Measurements from ENCODE around the gene MRRF.

The MRRF gene, protein sequence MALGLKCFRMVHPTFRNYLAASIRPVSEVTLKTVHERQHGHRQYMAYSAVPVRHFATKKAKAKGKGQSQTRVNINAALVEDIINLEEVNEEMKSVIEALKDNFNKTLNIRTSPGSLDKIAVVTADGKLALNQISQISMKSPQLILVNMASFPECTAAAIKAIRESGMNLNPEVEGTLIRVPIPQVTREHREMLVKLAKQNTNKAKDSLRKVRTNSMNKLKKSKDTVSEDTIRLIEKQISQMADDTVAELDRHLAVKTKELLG

DNA sequence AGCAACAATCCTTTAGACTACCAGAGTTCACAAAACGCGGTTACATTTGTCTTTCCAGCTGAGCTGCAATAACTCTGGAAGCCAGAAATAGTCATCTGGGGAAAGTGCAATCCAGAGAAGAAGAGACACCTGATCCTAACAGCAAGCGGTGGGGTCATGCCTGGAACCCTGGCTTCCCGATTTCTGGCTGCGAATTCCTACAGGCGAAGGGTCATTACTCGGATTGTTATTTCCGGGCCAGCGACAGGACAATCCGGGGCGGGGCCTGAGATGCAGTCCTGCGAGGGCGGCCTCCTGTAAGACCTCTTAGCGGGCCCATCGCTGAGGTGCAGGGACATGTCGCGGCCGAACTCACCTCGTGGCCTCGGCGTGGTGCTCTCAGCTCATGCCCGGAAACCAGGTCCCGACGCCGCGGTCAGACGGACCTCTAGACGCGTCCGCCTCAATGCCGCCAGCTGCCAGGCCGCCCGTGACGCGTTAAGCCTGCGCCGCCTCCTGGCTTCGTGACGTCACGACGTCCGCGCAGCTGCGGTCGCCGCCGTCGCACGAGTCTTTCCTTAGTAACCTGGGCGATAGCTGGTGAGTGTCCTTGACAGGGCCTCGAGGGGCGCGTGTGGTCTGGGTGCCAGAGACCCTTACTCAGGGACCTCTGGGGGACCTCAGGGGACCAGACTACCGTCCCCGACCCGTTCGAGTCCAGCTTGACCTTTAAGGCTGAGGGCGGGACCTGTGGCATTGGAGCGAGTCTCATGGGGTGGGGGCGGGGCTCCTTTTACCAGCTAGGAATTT lies at the start of gene MRRF, which contains the start of gene RBM18:
MRRF (plus strand) TSS at position 523 of the 789 bp plus-strand sequence. CDS start 6,010 bp downstream, outside the sequence.
RBM18 (minus strand) TSS at position 481 of the 789 bp plus-strand sequence. CDS start 3,348 bp downstream, outside the sequence.
- peak; percentile 93 for DNase-seq

DNA sequence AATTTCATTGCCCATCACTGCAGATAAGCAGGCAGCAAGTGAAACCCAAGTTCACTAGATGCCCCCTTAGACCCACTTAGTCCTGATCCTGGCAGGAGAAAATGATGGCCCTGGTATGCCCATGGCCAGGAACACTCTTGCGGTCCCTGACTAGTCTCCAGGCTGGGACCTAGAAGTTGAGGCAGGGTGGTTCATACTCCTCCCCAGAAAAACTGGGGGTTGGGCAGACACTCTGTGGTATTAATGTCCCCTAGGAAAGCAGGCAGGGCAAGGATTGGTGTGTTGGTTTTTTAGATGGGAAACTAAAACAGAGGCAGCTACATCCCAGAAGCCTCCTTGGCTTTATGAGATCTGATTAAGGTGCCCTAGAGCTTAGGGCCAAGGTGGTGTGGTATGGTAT lies 49.0 kb upstream of the MRRF start:
- DNase-seq, result no peak

DNA sequence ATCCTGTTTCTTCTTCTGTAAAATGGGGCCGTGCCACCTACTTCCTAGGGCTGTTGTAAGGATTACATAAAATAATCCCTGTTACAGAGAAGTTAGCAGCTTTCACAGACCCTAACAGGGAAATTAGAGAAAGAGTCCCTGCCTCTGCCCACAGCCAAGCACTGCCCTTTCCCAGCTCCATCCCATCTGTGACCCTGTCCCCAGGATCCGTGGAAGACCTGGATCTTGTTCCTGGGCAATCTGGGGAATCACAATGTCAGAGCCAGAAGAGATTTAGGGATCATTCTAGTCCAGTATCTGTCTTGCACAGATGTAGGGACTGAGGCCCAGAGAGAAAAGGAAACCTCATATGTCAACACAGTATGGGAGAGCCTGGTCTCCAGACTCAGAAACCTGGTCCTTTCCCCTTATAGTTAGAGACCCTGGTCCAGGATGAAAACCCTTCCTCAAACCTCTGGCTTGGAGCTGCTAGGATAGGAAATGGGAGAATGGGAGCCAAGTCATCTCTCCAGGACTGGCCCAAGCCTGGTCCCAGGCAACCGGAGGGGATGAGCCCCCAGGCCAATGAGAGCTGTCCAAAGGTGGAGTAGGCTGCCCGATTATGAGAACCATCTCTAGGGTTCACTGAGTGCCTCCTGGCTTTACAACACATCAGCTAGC lies 48.4 kb upstream of the MRRF start:
- DNase-seq, result no peak

DNA sequence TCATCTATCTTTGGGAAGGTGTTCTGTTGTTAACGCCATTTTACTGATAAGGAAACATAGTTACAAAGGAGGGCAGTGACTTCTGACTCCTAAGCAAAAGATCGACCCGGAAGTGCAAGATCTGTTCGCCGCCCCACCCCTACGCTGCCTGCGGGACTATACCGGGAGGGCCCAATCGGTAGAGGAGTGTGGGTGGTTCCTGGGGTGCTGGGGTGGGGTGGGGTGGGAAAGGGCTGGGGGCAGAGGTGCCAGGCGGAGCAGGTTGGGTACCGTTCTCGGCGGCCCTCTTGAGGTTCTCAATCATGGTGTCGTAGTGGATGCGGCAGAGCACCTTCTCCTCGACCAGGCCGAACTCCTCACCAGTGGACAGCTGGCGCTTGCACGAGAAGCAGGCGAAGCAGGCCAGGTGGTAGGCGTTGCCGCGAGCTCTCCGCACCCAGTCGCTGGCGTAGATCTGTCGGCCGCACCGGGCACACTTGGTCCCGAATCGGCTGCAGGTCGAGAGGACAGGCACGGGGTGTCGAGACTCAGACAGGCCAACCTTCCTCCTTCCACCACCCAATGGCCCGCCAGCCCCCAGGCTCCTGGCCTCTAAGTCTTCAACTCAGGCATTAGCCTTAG lies 47.8 kb upstream of the MRRF start:
- no peak for DNase-seq

DNA sequence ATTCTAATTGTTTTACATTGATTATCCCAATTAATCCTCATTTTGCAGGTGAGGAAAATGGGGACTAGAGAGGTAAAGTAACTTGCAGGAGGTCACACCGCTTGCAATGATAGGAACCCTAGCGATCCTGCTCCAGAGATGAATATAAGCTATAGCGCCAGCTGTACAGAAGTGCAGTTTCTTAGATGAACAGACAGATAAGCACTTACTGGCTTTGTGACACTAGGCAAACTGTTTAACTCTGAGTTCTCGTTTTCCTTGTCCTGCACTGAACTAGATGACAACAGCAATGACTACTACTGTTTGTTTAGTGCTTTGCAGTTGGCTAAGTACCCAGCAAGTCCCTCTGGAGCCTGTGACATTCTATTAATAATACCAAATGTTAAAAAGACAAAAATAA lies 47.0 kb upstream of the MRRF start:
- DNase-seq, result peak; percentile 19

DNA sequence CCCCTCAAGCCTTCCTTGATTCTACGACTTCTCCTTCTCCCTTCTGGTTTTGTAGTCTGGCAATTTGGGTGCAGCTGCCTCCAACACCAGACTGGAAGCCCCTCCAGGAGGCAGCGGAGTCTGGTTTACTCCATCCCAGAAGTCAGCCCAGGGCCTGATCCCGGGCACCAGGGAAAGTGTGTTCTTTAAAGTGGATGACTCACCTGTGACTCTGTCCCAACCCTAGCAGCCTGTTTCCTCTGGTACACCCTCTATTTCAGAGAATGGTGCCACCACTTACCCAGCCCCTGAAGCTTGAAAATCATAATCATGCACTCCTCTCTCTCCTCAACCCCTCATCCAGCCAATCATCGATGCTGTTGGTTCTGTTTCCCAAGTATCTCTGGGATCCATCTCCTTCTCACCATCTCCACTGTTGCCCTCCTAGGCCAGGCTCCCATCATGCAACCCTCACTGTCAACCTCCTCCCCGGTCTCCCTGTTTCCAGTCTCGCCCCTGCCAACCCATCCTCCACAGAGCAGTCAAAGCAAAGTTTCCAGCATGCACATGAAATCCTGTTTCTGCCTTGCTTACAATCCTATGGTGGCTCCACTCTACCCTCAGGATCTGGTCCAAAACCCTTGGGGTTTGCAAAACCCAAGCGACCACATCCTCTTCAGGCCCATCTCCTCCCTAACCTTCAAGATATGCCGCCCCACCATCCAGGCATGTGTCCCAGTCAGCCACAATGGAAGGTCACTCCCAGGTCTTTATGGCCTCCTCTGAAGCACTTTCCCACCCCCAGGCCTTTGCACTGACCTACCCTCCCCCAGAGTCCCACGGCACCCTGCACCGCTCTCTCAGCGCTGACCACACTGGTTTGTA lies 46.4 kb upstream of the MRRF start:
- no peak for DNase-seq

DNA sequence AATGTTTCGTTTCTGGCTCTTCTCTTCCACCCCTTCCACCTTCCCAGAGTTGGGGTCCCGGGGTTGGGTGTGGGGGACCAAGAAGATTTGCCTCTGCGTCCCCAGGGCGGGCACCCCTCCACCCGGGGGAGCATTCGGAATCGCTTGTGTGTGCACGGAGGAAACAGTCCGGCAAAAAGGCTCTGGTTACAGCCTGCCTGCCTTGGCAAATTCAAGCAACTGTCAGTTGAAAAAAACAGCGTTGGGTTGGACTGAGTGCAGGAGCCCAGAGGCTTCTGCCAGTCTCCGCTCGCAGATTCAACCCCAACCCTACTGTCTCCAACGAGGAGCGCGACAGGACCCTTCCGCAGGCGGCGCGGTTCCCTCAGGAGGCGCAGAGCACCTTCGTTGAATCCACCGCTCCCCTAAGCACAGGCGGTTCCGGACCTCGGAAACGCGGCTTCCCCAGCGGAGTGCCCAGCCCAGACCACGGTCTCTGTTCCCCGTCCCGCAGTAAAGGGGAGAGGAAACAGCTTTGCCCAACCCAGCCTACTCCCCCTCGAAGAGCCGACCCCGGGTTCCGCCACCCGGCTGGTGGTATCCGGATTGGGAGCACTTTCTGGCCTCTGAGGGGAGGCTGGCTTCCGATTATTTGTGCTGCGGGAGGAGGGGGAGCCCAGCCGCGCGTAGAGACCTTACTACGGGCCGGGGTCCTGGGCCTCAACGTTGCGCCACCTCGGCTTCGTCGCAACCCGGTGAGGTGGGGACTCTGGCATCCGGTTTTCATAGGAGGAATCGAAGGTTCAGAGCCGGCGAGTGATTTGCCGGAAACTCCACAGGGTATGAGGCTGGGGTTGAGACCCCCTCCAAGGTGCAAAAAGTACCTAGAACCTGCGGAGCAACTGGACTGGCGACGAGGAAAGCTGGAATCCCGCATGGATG lies 45.5 kb upstream of the MRRF start:
- DNase-seq, result no peak

DNA sequence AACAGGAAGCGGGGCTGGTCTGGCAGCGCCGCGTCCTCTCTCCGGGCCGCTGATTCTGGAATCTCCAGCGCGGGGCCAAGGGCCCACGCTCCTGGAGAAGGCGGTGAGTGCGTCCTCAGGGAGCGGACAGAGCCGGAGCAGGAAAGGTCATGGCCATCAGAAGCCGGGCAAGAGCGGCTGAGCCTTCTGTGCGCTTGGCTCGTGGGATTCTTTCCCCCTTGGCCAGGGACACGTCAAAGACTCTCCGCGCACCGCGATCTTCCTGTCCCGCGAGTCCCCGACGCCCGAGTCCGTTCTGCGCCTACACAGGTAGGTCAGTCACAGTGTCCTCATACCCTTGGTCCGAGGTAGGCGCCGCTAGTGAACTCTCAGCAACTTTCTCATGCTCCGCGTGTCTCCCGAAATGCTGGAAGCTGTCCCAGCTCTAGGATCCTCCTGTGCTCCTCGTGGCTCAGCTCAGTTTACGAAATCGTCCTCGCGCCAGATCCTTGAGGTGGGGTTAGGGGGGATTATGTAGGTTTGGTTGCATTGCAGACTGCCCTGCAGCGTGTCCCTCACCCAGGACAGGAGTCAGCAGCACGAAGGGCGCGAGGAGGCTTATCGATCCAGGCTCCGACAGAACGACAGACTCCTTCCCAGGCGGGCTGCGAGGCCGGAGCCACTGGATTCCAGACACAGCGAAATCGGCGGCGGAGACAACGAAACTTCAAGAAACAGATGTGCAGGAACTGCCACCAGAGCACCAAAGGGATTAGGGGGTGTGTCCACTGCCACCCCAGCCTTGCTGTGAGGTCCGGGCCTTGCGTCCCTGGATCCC lies 44.6 kb upstream of the MRRF start:
- no peak for DNase-seq

DNA sequence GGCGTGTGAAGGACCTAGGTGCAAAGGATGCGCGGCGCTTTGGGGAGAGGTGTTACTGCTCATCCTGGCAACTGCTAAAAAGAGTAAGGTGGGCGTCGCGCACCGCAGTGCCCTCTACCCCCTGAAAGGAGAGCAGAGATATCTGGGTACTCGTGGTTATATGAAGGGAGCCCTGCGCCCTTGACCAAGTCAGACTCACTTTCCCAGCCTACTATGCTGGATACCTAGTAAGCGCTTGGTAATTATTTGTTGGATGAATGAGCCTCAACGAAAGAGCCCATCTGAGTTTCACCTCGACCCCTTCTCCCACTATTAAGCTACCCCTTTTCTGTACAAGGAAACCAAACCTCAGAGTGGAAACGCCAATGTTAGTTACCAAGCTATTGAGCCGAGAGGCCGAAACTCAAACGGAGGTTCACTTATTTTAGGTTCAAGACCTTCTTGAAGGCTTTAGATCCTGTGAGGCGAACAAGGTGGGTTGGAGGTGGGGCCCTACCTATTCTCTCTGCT lies 44.0 kb upstream of the MRRF start:
- DNase-seq, result no peak

DNA sequence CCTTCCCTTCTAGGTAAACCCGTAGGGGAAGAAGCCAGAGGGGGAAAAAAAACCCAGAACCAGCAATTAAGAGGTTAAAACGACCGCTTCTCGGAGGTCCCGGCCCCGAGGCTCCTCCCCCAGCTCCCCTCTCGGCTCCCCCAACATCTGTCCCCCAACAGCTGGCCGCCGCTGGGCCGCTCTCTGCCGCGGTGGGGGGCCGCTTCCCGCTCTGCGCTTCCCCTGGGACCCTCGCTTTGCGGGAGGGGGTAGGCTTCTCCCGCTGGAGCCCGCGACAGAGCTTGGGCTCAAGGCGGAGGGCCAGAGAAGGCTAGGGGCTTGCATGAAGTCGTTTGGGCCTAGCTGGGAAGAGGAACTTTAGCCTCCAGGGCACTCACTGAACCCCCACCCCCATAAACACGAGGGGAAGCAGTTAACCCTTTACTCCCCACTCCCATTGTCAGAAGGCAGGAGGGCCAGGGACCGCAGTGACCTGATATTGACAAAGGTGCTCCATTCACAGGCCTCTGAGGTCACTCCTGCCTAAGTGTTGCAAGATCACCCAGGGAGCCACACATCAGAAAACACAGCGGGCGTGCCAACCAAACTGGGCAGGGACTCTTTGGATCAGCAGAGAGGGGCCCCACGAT lies 43.4 kb upstream of the MRRF start:
- no peak for DNase-seq

DNA sequence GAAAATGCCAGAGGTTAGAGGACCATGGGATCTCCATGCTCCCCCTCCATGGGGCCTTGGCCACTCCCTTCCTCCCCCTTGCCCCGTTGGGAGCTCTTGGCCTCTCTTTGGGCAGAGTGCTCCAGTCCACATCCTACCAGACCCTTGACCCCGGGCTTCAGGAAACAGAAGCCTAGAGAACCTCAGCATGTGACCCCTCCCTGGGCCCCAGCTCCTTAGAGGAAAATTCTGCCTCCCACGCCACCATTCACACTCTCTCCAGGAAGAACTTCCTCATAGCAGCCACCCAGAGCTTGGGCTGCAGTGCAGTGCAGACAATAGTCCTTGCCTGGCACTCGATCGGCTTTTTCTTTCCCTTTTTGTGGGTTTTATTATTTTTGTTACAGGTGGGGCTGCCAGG lies 41.9 kb upstream of the MRRF start:
- DNase-seq, result no peak

DNA sequence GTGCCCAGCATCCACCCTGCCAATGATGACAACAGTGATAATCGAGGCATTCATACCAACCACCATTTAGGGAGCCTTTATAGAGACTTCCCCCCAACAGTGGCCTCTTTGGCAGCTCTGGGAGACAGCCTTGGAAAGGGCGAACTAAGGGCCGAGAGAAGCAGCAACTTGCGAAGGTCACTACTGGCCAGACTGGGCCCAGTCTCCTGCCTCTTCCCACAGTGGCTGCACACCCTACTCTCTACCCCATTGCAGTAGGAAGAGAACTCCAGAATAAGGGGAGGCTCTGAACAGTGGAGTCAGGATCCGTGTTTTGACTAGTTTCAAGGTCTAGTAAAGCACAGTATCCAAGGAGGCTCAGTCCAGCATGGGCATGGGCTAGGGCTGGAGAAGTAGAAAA lies 41.2 kb upstream of the MRRF start:
- DNase-seq, result no peak

DNA sequence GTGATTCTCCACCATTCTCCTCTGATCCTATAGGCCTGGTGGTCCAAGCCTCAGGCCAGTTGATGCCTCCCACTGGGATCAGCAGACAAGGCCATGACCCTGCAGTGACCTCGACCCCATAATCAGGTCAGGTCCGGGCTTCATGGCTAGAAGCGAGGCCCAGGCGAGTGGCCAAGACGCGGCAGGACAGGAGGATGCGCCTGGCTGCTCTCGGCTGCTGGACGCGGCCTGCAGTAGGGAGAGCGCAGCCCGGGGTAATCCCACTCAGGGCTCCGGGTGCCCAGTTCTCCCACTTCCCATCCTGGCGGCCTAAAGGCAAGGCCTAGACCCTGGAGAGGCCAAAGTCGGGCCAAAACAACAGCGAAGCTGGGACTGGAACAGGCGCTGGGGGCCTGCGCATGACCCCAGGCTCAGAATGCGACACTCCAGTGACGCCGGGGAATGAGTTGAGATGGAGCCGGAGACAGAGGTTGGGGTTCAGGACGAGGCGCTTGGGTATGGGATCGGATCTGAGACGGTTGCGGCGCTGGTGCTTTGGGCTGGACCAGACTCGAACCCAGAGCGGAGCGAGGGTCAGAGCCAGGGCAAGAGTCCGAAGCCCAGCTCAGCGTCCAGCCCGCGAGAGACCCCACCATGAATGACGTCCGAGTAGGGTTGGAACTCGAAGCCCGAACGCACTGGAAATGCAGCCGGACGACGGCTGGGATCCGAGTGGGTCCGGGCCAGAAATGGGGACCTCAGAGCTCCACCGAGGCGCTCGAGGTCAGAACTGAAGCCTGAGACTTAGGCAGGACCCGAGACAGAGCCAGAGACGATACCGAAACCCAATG lies 39.2 kb upstream of the MRRF start:
- no peak for DNase-seq

DNA sequence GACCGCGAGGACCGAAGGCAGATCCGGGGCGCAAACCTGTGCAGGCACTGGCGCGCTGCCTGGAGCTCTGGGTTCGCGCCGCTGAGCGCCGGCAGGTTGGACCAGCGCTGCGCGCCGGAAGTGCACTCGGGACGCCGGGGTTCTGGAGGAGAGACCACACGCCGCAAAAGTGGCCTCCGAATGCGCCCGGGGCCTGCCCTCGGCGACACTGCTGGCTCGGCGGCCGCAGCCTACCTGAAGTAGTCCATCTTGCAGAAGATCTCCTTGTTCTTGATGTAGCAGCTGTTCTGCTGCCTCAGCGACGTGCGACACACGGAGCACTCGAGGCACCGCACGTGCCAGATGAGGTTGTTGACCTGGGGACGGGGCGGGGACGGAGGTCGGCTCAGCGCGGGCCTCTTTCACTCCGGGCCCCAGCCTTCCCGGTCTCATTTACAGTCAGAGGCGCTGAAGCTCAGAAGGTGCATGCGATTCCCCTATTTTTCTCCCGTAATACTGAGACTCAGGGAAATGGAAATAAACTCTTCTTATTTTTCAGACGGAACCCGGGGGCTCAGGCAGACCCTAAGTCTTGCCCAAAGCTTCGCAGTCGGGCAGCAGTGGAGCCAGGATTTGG lies 38.4 kb upstream of the MRRF start:
- no peak for DNase-seq

DNA sequence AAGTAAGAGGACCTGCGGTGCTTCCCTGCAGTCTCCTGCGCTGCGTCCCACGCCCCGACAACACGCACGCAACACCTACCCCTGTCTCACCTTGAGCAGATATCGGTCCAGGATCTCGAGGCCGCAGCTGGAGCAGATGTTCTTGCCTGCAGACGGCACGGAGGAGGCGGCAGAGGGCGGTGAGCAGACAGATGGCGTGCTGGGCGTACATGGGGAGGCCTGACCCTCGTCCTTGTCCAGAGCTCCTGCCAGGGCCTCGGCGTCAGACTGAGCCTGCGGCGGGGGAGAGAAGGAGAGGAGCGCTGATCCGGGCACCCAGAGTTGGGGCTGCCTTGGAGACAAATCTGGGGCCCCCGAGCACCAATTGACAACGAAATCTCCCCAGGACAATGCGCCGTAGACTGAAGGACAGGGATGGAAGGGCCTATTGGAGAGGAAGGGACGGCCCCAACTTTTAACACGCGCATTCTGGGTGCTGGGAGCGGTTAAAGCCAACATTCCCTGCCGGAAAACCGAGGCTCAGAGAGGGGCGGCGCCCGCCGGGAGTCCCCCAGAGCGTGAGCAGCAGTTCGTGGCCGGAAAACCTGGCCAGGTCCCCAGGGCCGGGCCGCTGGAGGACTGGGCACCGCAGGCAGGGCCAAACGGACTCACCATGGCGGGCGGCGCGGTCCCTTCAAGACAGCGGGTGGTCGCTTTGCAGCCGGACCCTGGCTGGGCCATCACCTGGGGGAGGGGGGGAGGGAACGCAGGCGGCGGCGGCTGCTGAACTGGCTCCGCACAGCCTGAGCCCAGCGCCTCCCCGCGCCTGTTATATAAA lies 37.7 kb upstream of the MRRF start:
- DNase-seq, result no peak

DNA sequence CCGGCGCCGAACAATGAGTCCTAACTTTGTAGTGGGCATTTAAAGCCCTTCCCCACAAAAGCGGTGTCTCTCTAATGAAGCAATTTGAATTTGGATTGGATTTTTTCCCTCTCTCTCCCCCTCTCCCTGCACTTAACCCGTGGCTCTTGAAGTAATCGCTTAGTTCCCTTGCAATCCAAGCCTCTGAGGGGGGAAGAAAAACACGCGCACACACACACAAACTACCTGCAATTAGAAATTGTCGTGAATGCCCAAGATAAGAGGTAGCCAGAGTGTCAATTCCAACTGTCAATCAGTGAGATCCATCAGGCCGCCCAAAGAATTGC lies 37.1 kb upstream of the MRRF start:
- no peak for DNase-seq

DNA sequence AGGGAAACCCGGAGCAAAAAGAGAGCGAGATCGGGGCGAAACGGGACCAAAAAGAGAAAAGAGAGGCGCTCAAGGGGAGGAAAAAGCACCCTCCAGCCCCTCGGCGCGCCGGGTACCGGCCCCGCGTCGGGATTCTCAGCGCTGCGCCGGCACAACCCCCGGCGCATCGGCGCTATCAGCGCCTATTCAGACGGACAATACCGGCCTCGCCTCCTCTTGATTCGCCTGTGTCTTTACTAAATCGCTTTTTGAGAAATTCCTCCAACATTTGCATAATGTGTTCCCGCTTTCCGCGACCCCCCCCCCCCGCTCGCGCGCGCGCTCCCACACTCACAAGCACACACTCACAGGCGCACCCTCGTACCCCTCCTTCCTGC lies 36.5 kb upstream of the MRRF start:
- no peak for DNase-seq

Data from activated CD4-positive, alpha-beta T cell treated with anti-CD3 and anti-CD28 coated beads, Interleukin-10, Interleukin-2, amounts not matched to agents 100 ng/mL and 50 ng/mL, durations not matched to agents 16 hours and 8 hours (primary cell).